Islet of Langerhans (tissue), 1 donor: Measurements from ENCODE around the gene RDH13.
"Not testable (repeated sequence)": the region's sequence is repeated elsewhere in the genome, so short reads cannot be mapped to it uniquely, and the experiment has no call there.

ENCODE experiments used
- FAIRE-seq: peaks from one replicate; lab custom pipeline; 2011; peaks lifted over from hg19 to GRCh38; lab: Jason Lieb, UNC

Gene RDH13

DNA sequence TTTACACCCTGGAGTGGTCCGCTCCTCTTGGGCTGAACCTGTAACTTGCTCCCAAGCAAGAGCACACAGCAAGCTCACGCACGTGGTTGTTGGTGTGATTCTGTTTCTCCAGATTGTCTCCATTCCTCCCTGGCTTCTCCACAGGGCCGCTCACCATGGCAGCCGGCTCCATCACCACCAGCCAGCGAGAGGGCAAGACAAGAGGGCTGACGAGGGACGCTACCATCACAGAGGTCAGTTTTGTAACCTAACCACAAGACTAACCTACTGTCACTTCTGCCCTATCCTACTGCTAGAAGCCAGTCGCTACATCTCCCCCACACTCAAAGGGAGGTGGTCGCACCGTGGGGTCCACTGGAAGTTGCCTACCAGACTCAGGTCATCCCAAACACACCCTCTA is 20.3 kb downstream of the RDH13 start:
- FAIRE-seq = no peak

DNA sequence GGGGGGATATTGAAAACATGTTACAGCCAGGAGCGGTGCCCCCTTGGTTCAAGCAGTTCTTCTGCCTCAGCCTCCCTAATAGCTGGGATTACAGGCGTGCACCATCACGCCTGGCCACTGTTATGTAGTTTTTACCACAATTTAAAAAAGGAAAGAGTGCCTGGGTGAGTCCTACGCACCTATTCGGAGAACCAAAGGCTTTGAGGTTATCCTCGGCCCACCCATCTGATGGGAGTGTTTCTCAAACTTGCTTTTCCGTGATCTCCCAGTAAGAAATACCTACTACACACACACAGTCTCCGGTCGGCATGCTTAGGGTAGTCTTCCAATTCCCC is 20.6 kb downstream of the RDH13 start:
- no peak for FAIRE-seq

DNA sequence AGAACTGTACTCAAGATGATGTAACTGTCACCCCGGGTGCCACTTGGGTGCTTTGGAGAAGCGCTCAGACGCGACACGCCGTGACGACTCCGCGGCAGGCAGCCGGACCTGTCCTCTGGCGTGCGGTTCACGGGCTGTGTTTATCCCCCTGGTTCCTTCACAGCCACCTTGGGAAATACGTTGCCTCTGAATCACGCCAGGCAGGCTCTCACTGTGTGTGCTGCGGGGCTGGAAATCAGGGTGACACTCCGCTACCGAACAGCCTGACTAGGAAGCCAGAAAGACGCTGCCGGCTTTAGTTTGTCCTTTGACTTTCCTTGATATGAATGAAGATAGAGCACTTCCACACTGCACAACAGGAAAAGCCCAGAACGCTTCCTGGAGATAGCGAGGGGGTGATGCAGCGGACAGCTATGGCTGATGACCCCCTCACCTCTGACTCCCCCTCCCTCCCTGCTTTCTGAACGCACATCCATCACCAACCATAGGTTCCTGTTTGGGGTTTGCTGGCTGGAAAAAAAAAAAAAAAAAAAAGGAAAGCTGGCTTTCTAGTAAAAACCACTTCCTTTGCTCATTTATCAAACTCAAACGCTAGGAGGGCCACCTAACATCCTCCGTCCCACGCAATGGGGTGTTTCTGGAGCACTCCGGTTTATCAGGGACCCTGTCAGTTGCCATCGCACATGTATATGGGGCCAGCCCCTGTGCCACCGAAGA is 21.2 kb downstream of the RDH13 start:
- no peak for FAIRE-seq

DNA sequence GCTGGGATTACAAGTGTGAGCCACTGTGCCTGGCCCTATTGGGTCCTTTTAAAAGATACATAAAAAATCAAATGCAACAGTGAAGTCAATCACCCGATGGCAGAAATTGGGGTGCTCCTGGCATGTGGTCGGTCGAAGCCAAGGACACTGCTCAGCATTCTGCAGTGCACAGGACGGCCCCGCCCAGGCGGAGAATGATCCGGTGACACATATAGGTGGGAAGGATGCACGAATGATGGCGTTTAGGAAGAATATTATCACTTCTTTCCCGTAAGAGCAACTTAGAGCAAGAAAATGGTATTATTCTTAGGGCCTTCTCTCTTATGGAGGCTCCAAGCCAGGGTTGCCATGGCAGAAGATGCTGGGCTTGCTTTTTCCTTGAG is 21.7 kb downstream of the RDH13 start:
- FAIRE-seq = no peak

DNA sequence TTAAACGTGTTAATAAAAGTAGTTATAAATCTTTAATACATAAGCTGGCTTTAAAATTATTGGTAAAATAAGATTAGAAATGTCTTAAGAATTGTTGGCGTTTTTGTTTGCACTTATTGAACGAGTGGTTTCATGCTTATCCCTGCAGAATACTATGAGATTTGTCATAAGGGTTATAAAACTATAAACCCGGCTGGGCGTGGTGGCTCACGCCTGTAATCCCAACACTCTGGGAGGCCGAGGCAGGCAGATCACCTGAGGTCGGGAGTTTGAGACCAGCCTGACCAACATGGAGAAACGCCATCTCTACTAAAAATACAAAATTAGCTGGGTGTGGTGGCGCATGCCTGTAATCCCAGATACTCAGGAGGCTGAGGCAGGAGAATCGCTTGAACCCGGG is 22.3 kb downstream of the RDH13 start:
- FAIRE-seq = not testable (repeated sequence)

DNA sequence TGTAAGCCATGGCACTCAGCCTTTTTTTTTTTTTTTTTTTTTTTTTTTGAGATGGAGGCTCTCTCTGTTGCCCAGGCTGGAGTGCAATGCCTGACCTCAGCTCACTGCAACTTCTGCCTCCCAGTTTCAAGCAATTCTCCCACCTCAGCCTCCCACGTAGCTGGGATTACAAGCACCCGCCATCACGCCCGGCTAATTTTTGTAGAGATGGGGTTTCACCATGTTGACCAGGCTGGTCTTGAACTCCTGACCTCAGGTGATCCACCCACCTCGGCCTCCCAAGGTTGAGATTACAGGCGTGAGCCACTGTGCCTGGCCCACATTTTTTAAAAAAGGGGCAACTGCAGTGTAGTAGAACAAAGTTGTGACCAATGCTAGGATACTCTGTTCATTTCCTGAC is 25.3 kb downstream of the RDH13 start:
- not testable (repeated sequence) for FAIRE-seq

DNA sequence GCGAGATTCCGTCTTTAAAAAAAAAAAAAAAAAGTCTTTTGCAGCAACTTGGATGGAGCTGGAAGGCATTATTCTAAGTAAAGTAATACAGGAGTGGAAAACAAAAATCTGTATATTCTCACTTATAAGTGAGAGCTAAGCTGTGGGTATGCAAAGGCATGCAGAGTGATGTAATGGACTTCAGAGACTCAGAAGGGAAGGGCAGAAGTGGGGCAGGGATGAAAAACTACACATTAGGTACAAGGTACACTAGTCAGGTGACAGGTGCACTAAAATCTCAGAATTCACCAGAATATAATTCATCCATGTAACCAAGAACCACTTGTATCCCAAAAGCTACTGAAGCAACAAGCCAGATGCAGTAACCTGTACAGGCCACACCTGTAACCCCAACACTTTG is 26.9 kb downstream of the RDH13 start:
- no peak for FAIRE-seq

DNA sequence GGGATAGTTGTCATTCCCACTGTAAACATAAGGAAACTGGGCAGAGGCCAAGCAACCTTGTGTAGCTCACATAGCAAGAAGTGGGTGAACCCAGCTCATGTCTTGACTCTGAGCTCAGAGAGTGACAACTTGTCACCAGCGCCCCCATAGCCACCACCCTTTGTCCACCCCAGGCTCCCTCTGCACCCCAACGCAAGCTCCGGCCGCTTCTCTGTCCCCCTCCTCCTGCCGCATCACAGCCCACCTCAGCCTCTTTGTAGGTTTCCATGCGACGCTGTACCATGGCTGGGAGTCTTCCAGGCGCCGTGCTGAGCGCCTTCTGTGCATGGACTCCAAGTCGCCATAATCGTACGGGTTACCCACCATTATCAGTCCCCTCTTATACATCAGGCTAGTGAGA is 28.2 kb downstream of the RDH13 start:
- FAIRE-seq = no peak

DNA sequence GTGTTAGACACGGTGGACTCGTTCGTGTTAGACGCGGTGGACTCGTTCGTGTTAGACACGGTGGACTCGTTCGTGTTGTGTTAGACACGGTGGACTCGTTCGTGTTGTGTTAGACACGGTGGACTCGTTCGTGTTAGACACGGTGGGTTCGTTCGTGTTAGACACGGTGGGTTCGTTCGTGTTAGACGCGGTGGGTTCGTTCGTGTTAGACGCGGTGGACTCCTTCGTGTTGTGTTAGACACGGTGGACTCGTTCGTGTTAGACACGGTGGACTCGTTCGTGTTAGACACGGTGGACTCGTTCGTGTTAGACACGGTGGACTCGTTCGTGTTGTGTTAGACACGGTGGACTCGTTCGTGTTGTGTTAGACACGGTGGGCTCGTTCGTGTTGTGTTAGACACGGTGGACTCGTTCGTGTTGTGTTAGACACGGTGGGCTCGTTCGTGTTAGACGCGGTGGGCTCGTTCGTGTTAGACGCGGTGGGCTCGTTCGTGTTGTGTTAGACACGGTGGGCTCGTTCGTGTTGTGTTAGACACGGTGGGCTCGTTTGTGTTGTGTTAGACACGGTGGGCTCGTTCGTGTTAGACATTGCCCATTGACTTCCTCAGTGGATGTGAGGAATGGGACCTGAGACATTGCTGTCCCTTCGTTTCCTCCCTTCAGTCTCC is 29.8 kb downstream of the RDH13 start:
- FAIRE-seq = not testable (repeated sequence)

DNA sequence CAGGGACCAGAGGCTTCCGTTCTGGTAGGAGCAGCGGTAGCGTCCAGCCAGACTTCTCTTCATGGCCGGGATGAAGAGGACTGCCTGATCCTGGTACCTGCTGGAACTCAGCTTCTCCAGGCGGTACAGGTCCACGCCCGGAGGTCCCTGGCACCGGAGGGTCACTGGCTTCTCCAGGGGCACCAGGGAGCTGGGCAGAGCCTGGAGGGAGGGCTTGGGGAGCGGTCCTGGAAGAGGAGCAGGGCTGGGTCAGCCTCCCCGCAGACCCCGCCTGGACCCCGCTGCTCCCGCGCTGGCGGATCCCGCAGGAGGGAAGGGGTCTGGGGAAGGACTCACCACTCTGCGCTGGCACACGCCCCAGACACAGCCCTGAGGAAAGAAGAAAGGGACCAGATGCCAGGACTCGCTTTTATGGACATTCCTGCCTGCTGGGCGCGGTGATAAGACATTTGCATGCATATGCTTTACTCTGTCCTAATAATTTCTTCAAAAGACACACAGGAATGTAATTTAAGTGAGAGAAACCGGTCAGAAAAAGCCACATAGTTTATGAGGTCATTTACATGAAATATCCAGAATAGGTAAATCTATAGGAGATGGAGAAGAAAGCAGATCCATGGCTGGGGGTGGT is 30.7 kb downstream of the RDH13 start:
- no peak for FAIRE-seq

DNA sequence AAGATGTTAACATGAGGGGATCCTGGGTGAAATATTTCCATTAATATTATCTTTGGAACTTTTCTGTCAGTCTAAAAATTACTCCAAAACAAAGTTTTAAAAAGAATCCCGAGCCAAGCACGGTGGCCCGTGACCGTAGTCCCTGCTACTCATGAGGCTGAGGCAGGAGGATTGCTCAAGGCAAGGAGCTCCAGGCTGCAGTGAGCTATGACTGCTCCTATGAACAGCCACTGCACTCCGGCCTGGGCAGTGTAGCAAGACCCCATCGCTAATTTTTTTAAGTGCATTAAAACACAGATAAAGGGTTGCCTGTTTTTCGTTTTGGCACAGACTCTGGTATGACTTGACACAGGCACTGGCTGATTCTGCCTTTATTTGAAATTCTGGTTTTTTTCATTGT is 31.8 kb downstream of the RDH13 start:
- no peak for FAIRE-seq

DNA sequence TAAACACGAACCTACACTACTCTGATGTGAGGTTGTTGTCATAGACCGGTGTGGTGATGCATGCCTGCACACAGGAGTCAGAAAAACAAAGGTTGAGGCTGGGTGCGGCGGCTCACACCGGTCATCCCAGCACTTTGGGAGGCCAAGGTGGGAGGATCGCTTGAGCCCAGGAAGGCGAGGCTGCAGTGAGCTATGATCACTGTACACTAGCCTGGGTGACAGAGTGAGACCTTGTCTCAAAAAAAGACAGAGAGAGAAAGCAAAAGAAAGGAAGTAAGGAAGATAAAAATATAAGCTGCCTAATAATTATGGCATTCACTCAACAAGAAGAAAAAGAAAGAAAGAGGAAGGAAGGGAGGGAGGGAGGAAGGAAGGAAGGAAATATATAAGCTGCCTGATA is 34.2 kb downstream of the RDH13 start:
- no peak for FAIRE-seq

DNA sequence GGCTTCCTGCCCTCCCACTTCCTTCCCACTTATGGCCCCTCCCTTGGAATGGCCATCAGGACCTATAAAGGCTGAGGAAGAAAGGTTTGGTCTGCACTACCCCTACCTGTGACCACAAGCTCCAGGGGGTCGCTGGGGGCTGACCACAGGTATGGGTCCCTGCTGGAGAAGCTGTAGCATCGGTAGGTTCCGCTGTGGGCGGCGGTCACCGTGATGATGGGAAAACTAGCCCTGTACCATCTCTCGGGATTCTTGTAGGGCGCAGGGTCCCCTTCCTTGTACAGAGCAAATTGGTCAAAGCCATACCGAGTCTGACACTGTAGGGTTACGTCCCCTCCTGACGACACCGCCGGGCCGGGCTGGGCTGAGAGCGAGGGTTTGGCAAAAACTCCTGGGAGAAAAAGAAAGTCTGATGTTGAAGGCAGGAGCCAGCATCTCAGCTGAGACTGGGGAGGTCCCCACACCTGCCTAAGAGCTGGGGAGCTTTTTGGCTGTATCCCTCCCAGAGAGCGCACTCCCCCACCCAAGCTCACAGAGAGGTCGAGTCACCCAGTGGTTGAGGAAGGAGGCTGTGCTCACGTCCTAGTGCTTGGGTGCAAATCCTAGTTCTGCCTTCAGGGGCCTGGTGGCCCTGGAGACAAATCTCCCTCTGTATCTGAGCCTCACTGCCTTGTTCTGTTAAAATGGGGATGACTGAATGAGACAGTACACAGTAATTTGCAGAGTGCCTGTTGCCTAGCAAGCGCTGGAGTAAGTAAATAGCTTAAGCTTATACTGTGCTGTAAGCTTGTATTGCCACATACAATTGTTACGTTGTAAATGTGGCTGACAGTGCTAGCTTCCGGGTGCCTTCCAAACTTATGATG is 35.2 kb downstream of the RDH13 start:
- no peak for FAIRE-seq

DNA sequence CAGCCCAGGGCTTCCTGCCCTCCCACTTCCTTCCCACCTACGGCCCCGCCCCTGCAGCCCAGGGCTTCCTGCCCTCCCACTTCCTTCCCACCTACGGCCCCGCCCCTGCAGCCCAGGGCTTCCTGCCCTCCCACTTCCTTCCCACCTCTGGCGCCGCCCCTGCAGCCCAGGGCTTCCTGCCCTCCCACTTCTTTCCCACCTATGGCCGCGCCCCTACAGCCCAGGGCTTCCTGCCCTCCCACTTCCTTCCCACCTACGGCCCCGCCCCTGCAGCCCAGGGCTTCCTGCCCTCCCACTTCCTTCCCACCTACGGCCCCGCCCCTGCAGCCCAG is 35.8 kb downstream of the RDH13 start:
- not testable (repeated sequence) for FAIRE-seq

DNA sequence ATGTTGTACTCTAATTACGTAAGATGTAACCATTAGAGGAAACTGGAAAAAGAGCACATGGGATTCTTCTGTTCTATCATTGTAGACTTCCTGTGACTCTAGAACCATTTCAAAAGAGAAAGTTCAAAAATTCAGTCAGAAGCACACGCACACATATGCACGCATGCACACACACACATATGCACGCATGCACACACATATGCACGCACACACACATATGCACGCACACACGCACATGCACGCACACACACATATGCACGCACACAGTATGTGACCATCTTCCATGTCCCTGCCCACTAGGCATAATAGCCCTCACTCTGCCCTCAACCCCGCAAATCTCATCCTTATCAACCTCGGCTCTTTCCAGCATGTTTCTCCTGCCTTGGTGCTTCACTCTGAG is 38.8 kb downstream of the RDH13 start:
- FAIRE-seq = no peak

DNA sequence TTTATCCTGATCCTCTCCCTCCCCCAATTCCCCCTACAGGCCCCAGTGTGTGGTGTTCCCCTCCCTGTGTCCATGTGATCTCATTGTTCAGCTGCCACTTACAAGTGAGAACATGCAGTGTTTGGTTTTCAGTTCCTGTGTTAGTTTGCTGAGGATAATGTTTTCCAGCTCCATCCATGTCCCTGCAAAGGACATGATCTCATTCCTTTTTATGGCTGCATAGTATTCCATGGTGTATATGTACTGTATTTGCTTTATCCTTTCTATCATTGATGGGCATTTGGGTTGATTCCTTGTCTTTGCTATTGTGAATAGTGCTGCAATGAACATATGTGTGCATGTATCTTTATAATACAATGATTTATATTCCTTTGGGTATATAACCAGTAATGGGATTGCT is 42.6 kb downstream of the RDH13 start:
- FAIRE-seq = not testable (repeated sequence)

DNA sequence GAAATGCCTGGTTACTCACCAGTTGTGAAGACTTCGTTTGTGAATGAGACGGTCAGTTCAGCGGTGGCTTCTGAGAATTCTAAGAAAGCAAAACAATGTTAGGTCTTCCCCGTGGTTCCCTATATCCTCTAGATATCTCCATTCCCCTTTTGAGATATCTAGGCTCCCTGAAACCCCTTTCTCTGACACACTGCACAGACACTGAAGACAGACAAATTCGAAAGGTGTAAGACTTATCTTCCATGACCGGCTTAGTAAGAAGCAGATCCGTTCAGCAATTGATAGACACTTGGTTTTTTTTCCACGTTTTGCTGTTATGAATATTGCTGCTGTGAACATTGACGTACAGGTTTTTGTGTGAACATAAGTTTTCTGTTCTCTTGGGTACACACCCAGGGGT is 44.3 kb downstream of the RDH13 start:
- FAIRE-seq = no peak

DNA sequence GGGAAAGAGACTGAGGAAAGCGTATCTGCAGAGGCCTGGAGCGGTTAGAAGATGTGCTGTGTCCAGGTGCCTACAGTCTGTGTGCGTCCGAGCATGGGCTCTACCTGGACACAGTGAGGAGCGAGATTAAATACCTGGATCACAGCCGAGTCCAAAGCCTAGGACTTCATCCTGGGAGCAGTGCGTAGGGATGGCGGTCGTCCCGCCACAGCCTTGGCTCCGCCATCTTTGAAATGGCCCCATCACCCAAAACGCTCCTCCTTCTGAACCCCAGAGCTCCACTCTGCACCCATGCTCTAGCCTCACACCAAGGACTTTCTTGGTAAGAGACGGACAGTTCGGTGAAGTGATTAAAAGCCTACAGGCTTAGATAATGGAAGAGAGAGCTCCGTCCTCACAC is 44.7 kb downstream of the RDH13 start:
- no peak for FAIRE-seq

DNA sequence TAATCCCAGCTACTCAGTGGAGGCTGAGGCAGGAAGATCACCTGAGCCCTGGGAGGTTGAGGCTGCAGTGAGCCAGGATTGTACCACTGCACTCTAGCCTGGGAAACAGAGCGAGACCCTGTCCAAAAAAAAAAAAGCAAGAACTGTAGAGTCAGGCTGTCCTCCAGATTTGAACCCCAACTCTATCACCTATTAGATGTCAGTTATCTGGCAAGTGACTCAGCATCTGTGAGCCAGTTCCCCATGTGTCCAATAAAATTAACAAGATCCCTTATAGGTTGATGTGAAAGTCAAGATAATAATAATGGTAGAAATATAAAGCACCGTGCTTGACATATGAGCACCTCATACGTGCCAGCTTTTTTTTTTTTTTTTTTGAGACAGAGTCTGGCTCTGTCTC is 46.9 kb downstream of the RDH13 start:
- no peak for FAIRE-seq

DNA sequence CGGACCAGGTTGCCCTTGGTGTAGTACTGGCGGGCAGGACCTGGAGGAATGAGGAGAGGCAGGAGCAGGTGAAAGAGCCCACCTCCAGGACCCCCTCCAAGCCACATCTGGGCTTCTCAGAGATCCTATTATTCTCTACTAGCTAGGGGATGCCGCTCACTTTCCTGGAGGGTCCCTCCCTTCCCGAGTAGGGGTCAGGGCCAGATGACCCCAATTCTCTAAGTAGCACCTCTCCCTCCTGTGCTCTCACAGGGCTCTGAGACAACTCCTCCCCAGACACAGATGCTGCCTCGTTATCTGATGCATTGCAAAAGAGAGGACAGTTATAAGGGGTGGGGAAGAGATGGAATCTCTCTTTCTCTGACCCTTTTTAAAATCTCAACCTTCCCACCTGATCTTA is 47.8 kb downstream of the RDH13 start:
- no peak for FAIRE-seq

DNA sequence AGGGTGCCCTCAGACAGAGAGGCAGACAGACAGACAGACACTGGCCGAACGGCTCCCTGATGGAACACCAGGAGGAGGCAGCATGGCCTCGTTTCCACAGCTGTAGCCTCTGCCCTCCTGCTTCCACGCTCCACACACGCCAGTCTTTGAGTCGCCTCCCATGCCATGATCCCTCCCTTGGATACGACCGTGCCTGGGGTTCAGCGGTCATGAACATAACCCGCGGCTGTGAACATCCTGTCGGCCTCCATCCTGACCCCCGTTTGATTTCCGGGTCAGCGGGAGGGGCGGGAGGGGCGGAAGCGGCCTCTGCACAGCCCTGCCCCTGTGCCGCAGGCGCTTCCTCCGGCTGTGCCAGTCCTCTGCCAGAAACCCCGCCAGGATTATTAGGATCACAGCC is 48.2 kb downstream of the RDH13 start:
- FAIRE-seq = no peak

DNA sequence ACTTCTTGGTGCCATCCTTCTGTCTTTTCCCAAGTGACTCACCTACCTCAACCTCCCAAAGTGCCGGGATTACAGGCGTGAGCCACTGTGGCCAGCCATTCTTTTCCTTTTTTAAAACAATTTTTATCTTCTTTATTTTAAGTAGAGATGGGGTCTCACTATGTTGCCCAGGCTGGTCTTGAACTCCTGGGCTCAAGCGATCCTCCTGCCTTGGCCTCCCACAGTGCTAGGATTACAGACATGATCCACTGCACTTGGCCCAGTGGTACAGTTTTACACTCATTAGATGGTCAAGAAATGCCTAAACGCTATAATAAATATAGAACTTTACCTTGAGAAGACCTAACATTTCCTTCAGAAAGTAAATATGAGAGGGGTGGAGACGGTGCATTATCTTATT is 49.4 kb downstream of the RDH13 start:
- no peak for FAIRE-seq

DNA sequence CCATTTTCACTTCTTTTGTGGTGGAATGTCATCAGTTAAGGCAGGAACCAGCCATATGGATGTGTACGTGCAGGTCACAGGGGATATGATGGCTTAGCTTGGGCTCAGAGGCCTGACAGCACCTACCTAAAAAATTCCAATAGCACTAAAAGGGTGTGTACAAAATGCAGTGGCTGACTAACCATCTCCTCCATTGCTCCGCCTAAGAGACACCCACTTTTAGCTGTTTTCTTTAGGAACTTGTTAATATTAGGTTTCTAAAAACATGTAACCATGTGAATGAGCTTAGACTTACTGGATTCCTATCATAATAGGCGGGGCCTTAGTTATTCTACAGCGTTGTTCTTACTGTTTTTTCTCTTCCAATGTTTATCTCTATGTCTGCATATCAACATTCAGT is 50.6 kb downstream of the RDH13 start:
- FAIRE-seq = no peak
